Body of pancreas (tissue), 4 donors: ENCODE results near the gene TAC4. TPM values are rescaled to one million over a fixed set of nuclear protein-coding genes. Genes with fewer than 3 reads are reported as not detected.

ENCODE experiments used
- ATAC-seq: fragments of 150-250 bp; one replicate; pipeline ENCODE4 v1.9.1; 2016
- DNase-seq, 4 donors: peaks; one replicate each; pipeline ENCODE4 v3.0.0-alpha.2; 2019
- H3K27ac ChIP-seq, 4 donors: fragments of 200-600 bp; sonication (generic); 1 replicate in 3 of 4; 2 replicates in 1 of 4; pipeline versions ENCODE4 v1.5.1 to v1.6.1; 2016 to 2019; ENCODE audit warnings: mild to moderate bottlenecking in 1 of 4, mixed read lengths in 1 of 4, moderate library complexity in 1 of 4
- H3K27me3 ChIP-seq, 2 donors: fragments of 200-600 bp; sonication (generic); one replicate each; pipeline ENCODE4 v1.6.0; 2016; ENCODE audit warnings: mild to moderate bottlenecking in 1 of 2
- H3K36me3 ChIP-seq, 2 donors: fragments of 200-600 bp; sonication (generic); replicated peaks in 1 of 2; 2 replicates each; pipeline ENCODE4 v1.5.1; 2016; ENCODE audit warnings: low read depth in 2 of 2; ENCODE audit not compliant: insufficient read depth in 1 of 2
- H3K4me1 ChIP-seq: fragments of 200-600 bp; sonication (generic); one replicate; pipeline ENCODE4 v1.6.0; 2016
- H3K4me3 ChIP-seq, 2 donors: fragments of 200-600 bp; sonication (generic); 1 replicate in 1 of 2; 2 replicates in 1 of 2; pipeline ENCODE4 v1.5.1; 2016 to 2019
- H3K9me3 ChIP-seq, 3 donors: fragments of 200-600 bp; sonication (generic); 1 replicate in 2 of 3; 2 replicates in 1 of 3; pipeline ENCODE4 v1.5.1; 2016
- CTCF ChIP-seq, 7 experiments: fragments of 450-650 bp in 4 of 7; fragments of 200-600 bp in 3 of 7; sonication (generic) in 3 of 7; IDR thresholded peaks; one replicate each; pipeline ENCODE4 v1.5.1; 2016 to 2019; ENCODE audit warnings: antibody characterized with exemption in 7 of 7
- POLR2A ChIP-seq, 3 donors: fragments of 450-650 bp; IDR thresholded peaks; one replicate each; pipeline ENCODE4 v1.6.1; 2016; ENCODE audit warnings: antibody characterized with exemption in 3 of 3, mild to moderate bottlenecking in 2 of 3
- WGBS, 2 donors: methylation state at CpG; one replicate each; pipeline ENCODE4 v1.1.5; 2017; 5-methylcytosine and 5-hydroxymethylcytosine counted together
- intact Hi-C: fragments of 100-400 bp; cut with DNase I; formaldehyde crosslinking; loops from one replicate; pipeline ENCODE4 v1.15.1; 2023
- total RNA-seq, 2 donors: library from RNA; depleted of rRNA; stranded (reverse); fragments of >200 nt; gene quantifications; one replicate each; pipeline ENCODE4 v1.1.0, GENCODE V29; 2016

The TAC4 gene
- total RNA-seq, 2 donors from 2014 or later = not detected

GRCh38 chr17:49809056-49809455, 38.8 kb downstream of the TAC4 start:
- H3K9me3 ChIP-seq = no peaks in the 10 kb centered on the region
- H3K27me3 ChIP-seq = no peaks in the 10 kb centered on the region
- DNase-seq (no peak), ATAC-seq (no peak)
- 43 to 62% methylated on average over 4 of the region's 4 CpGs for WGBS, 2 donors
- intact Hi-C loops = no loop called here
- no peaks in the 10 kb centered on the region for H3K4me1 ChIP-seq
- H3K36me3 ChIP-seq = peaks cover 0 to 16% of the 10 kb centered on the region in 2 donors
- H3K4me3 ChIP-seq = no peak overlapping the region
- no peak overlapping the region for H3K27ac ChIP-seq
- TF ChIP-seq CTCF (IDR thresholded peaks at IDR 0.05) (no peak), POLR2A (IDR thresholded peaks at IDR 0.05) (no peak)

GRCh38 chr17:49798738-49799137, 49.1 kb downstream of the TAC4 start:
- Histone ChIP-seq H3K27ac (no peak overlapping the region), H3K27me3 (no peaks in the 10 kb centered on the region), H3K4me1 (no peaks in the 10 kb centered on the region), H3K36me3 (peaks cover 0 to 22% of the 10 kb centered on the region in 2 donors), H3K4me3 (no peak overlapping the region), H3K9me3 (no peaks in the 10 kb centered on the region)
- ATAC-seq = no peak
- WGBS, 2 donors = 44 to 53% methylated on average over 2 of the region's 2 CpGs
- DNase-seq = no peak
- TF ChIP-seq CTCF (IDR thresholded peaks at IDR 0.05) = no peak
- no peak for TF ChIP-seq POLR2A (IDR thresholded peaks at IDR 0.05)
- intact Hi-C loops = no loop called here

- Histone ChIP-seq H3K4me3 (no peak overlapping the region), H3K27me3 (no peaks in the 10 kb centered on the region), H3K4me1 (no peaks in the 10 kb centered on the region), H3K9me3 (no peaks in the 10 kb centered on the region), H3K27ac (no peak overlapping the region), H3K36me3 (peaks cover 0 to 22% of the 10 kb centered on the region in 2 donors)
- ATAC-seq (no peak), DNase-seq (no peak)
- intact Hi-C loops = no loop called here
- TF ChIP-seq POLR2A (IDR thresholded peaks at IDR 0.05) (no peak), CTCF (IDR thresholded peaks at IDR 0.05) (no peak)
- 86 to 89% methylated on average over 8 of the region's 8 CpGs for WGBS, 2 donors
Measured at GRCh38 chr17:49798182-49798581, 49.7 kb downstream of the TAC4 start.

- no peaks in the 10 kb centered on the region for H3K27me3 ChIP-seq
- no peak overlapping the region for H3K4me3 ChIP-seq
- H3K4me1 ChIP-seq = peaks cover 7% of the 10 kb centered on the region
- H3K9me3 ChIP-seq = no peaks in the 10 kb centered on the region
- 75 to 84% methylated on average over 5 of the region's 5 CpGs for WGBS, 2 donors
- intact Hi-C loops = no loop called here
- H3K27ac ChIP-seq = no peak overlapping the region
- DNase-seq (no peak), ATAC-seq (no peak)
- H3K36me3 ChIP-seq = peaks cover 0 to 25% of the 10 kb centered on the region in 2 donors
- TF ChIP-seq CTCF (IDR thresholded peaks at IDR 0.05) (no peak), POLR2A (IDR thresholded peaks at IDR 0.05) (no peak)
Measured at GRCh38 chr17:49795372-49795771, 52.5 kb downstream of the TAC4 start.

GRCh38 chr17:49793309-49793708, 54.6 kb downstream of the TAC4 start:
- intact Hi-C loops = no loop called here
- TF ChIP-seq POLR2A (IDR thresholded peaks at IDR 0.05) = no peak
- no peak for TF ChIP-seq CTCF (IDR thresholded peaks at IDR 0.05)
- no peak for ATAC-seq

More at GRCh38 chr17:49793309-49793708, 54.6 kb downstream of the TAC4 start:
- Histone ChIP-seq H3K4me3 (no peak overlapping the region), H3K27ac (no peak overlapping the region), H3K36me3 (peaks cover 0 to 18% of the 10 kb centered on the region in 2 donors), H3K27me3 (no peaks in the 10 kb centered on the region), H3K4me1 (peaks cover 18% of the 10 kb centered on the region), H3K9me3 (no peaks in the 10 kb centered on the region)
- DNase-seq = no peak
- 87 to 95% methylated on average over 3 of the region's 3 CpGs for WGBS, 2 donors
